Measurements from ENCODE around the gene C17orf100. TPM values are rescaled to one million over a fixed set of nuclear protein-coding genes. Genes with fewer than 3 reads are reported as not detected.

The C17orf100 gene
- total RNA-seq (2013; cell fraction: nucleolus; rRNA removed) = 1.5 and 2.0 TPM in 2 replicates
- total RNA-seq (2014; rRNA removed) (1.2 and 1.6 TPM in 2 replicates), total RNA-seq (2014; rRNA removed; fragmentation: Illumina TruSeq; extraction: Trizol) (1.3 and 1.6 TPM in 2 replicates), total RNA-seq (2021) (2.1 and 3.2 TPM in 2 replicates), polyA plus RNA-seq (2011; rRNA removed) (1.5 and 1.6 TPM in 2 replicates), polyA plus RNA-seq (2014; fragmentation: Illumina TruSeq; extraction: Trizol) (2.2 and 2.7 TPM in 2 replicates), polyA plus RNA-seq (2014; fragmentation: Nextera tagmentation; extraction: Ambion mirVana) (1 to 10 TPM in 1 of 2 experiments, under 1 TPM in 1; 0.84 to 1.5 TPM), polyA plus RNA-seq (2014; rRNA removed) (3.9 and 4.2 TPM in 2 replicates), polyA plus RNA-seq (2016; fragmentation: Nextera tagmentation; extraction: Ambion mirVana) (1 to 10 TPM; 4.1 to 4.7 TPM), polyA minus RNA-seq (2011; rRNA and poly(A)+ RNA removed) (1.1 TPM in 2 replicates), Bru-seq, nascent RNA (percentile 58 among the genes with signal in this experiment), BruChase-seq, experiment 1, labeled RNA remaining after a 6-hour chase (percentile 43 among the genes with signal in this experiment), BruChase-seq, experiment 2, labeled RNA remaining after a 2-hour chase (percentile 49 among the genes with signal in this experiment)
- polyA plus RNA-seq (2011; ENCODE audit: low read depth) = 1.2 TPM
- 1.1 and 1.7 TPM in 2 replicates for polyA plus RNA-seq (2011; cell fraction: cytosol; rRNA removed)
- 2.6 and 2.8 TPM in 2 replicates for polyA plus RNA-seq (2011; cell fraction: nucleus; rRNA removed)
- 3.2 and 3.6 TPM in 2 replicates for polyA plus RNA-seq (2012)
- 0.52 TPM in 1 of 2 replicates, not detected in the other for polyA minus RNA-seq (2011; cell fraction: cytosol; rRNA and poly(A)+ RNA removed)
- polyA minus RNA-seq (2011; cell fraction: nucleus; rRNA and poly(A)+ RNA removed) = 3.0 and 3.6 TPM in 2 replicates
- long read RNA-seq, experiment 1 = 0 reads
- long read RNA-seq, experiment 2, partial matches to known transcripts = 0 of 1 reads
- long read RNA-seq, experiment 2, other reads (novel, unspliced or antisense) = 0 of 1 reads

DNA sequence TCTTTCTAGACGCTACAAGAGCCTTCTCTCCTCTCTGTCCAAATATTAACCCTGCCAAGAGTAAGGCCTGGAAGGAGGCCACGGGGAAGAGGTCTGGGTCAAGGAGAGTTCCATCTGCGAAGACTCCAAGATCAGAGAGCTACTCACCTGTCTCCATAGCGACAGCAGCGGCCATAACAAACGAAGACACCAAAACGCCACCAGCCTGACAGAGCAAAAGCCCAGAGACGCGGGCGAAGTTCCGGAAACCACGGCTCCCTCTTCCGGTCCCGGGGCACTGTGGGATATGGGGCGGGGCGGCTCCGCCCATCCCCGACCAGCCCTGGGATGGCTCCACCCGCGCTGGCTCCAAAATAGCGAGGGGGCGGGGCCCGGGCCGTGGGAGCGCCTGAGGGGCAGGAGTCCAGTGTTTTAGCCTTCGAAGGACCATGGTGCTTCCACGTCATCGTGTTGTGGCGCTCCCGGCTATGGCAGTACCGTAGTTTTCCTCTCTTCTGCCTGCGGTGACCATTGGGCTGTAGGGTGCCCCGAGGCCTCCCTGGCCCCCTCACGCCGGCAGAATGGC, at the start of gene C17orf100, which contains the start of gene MED31:
Gene C17orf100 (plus strand): TSS at position 409 of the 565 bp plus-strand sequence. CDS start 152 bp downstream, at position 561.
Gene MED31 (minus strand): TSS at position 252 of the 565 bp plus-strand sequence. CDS start 77 bp downstream, at position 175.
- CTCF ChIA-PET = interaction anchor here (2.6 kb wide), 1 partner anchor 179 kb away, joined by 12 read pairs; no protein-coding TSS in a partner anchor
- peak; percentile 94 for TF ChIP-seq YY1 (IDR thresholded peaks at IDR 0.05; ENCODE audit: low read depth, low read length)
- TF ChIP-seq HDGF (IDR thresholded peaks at IDR 0.05) = 0 out of 2 replicates have a peak, but pooled peaks have one; percentile 43
- TF ChIP-seq BMI1 (IDR thresholded peaks at IDR 0.05; ENCODE audit: borderline replicate concordance) = peak; percentile 84; the same call in 1 of the 2 replicates
- TF ChIP-seq, protein P1, sequence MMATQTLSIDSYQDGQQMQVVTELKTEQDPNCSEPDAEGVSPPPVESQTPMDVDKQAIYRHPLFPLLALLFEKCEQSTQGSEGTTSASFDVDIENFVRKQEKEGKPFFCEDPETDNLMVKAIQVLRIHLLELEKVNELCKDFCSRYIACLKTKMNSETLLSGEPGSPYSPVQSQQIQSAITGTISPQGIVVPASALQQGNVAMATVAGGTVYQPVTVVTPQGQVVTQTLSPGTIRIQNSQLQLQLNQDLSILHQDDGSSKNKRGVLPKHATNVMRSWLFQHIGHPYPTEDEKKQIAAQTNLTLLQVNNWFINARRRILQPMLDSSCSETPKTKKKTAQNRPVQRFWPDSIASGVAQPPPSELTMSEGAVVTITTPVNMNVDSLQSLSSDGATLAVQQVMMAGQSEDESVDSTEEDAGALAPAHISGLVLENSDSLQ (IDR thresholded peaks at IDR 0.05) = peak; percentile 39; the same call in 1 of the 2 replicates
- TF ChIP-seq, protein P2, sequence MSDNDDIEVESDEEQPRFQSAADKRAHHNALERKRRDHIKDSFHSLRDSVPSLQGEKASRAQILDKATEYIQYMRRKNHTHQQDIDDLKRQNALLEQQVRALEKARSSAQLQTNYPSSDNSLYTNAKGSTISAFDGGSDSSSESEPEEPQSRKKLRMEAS (IDR thresholded peaks at IDR 0.05; ENCODE audit: low read depth, low read length) = no peak
- peak; percentile 61; the same call in 1 of the 2 replicates for TF ChIP-seq TAF1 (IDR thresholded peaks at IDR 0.05; ENCODE audit: borderline replicate concordance, low read depth, low read length)
- peak; percentile 34; the same call in 1 of the 2 replicates for TF ChIP-seq CREB1 (IDR thresholded peaks at IDR 0.05; ENCODE audit: low read depth)
- TF ChIP-seq EP300 (IDR thresholded peaks at IDR 0.05; ENCODE audit: borderline replicate concordance in 1 of 2, control insufficient read depth in 1 of 2, low read depth in 2 of 2, low read length in 2 of 2) = no peak
- no peak for TF ChIP-seq LARP7 (IDR thresholded peaks at IDR 0.05)
- TF ChIP-seq, protein P3, sequence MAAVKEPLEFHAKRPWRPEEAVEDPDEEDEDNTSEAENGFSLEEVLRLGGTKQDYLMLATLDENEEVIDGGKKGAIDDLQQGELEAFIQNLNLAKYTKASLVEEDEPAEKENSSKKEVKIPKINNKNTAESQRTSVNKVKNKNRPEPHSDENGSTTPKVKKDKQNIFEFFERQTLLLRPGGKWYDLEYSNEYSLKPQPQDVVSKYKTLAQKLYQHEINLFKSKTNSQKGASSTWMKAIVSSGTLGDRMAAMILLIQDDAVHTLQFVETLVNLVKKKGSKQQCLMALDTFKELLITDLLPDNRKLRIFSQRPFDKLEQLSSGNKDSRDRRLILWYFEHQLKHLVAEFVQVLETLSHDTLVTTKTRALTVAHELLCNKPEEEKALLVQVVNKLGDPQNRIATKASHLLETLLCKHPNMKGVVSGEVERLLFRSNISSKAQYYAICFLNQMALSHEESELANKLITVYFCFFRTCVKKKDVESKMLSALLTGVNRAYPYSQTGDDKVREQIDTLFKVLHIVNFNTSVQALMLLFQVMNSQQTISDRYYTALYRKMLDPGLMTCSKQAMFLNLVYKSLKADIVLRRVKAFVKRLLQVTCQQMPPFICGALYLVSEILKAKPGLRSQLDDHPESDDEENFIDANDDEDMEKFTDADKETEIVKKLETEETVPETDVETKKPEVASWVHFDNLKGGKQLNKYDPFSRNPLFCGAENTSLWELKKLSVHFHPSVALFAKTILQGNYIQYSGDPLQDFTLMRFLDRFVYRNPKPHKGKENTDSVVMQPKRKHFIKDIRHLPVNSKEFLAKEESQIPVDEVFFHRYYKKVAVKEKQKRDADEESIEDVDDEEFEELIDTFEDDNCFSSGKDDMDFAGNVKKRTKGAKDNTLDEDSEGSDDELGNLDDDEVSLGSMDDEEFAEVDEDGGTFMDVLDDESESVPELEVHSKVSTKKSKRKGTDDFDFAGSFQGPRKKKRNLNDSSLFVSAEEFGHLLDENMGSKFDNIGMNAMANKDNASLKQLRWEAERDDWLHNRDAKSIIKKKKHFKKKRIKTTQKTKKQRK (IDR thresholded peaks at IDR 0.05; ENCODE audit: low read depth, low read length) = no peak
- TF ChIP-seq POU2F2 (IDR thresholded peaks at IDR 0.05; ENCODE audit: borderline replicate concordance, low read depth, low read length) = 0 out of 3 replicates have a peak, but pooled peaks have one; percentile 29
- TF ChIP-seq CHD2 (IDR thresholded peaks at IDR 0.05; ENCODE audit: borderline replicate concordance, low read depth, low read length) = 0 out of 2 replicates have a peak, but pooled peaks have one; percentile 14

More for the DNA sequence above, at the start of gene C17orf100, which contains the start of gene MED31:
- peaks cover 6% of the 10 kb centered on the region; the same call in 1 of the 2 replicates for H3K4me1 ChIP-seq (ENCODE audit: control insufficient read depth, insufficient read depth, low read length)
- no peaks in the 10 kb centered on the region for H4K20me1 ChIP-seq (ENCODE audit: control insufficient read depth, insufficient read depth)
- intact Hi-C loops (cut with micrococcal nuclease; ENCODE audit: unreplicated experiment) = loop anchor here (1.0 kb wide), 1 partner anchor 11 kb away; the partner anchor contains the start of gene KIAA0753
- in situ Hi-C loops (cut with MboI) = loop anchor here (5.0 kb wide), 1 partner anchor 361 kb away; the partner anchor contains the start of gene RNASEK
- no peaks in the 10 kb centered on the region; a peak in 1 of 4 replicates for H3K36me3 ChIP-seq (ENCODE audit: control insufficient read depth in 2 of 2, insufficient read depth in 2 of 2, low read length in 1 of 2)
- peak; percentile 99 for ATAC-seq
- H3K79me2 ChIP-seq (ENCODE audit: control insufficient read depth, insufficient read depth, low read length) = peaks cover 22% of the 10 kb centered on the region
- H3K4me2 ChIP-seq (ENCODE audit: control insufficient read depth, insufficient read depth) = peak within 1 kb of the TSS; percentile 88
- peak; percentile 67 for DNase-seq (ENCODE audit: low read depth, low spot score)
- H2AFZ ChIP-seq (ENCODE audit: control insufficient read depth, low read depth, low read length) = peak within 1 kb of the TSS; percentile 91
- BruUV-seq (replicated peaks) = no TSS peak
- H3K9ac ChIP-seq (ENCODE audit: control insufficient read depth, insufficient read depth, low read length) = peak within 1 kb of the TSS; percentile 69
- H3K27ac ChIP-seq (ENCODE audit: control insufficient read depth, insufficient read depth) = peak within 1 kb of the TSS; percentile 77
- SMC1A ChIA-PET (ENCODE audit: uncharacterized antibody, unreplicated experiment) = interaction anchor here (1.1 to 2.8 kb wide), 2 partner anchors 10 kb away, joined by 4 to 8 read pairs; partner anchors contain the start of gene TXNDC17
- H3K4me3 ChIP-seq = peak within 1 kb of the TSS; percentile 91
- H3K27me3 ChIP-seq (replicated peaks in 1 of 2; ENCODE audit: control insufficient read depth in 2 of 2, insufficient read depth in 2 of 2, low read length in 1 of 2) = no peaks in the 10 kb centered on the region
- WGBS (ENCODE audit: insufficient coverage, insufficient replicate concordance, low lambda C conversion rate, missing lambda C conversion rate) = 3% methylated on average over 35 of the region's 35 CpGs
- RAD21 ChIA-PET (ENCODE audit: unreplicated experiment) = interaction anchor here (0.9 to 1.3 kb wide), 3 partner anchors 9 to 179 kb away, joined by 3 to 5 read pairs (median 4); no protein-coding TSS in a partner anchor
- POLR2A ChIA-PET = interaction anchor here (0.5 to 1.1 kb wide), 4 partner anchors 9 to 386 kb away, joined by 3 to 11 read pairs (median 4); partner anchors contain the start of gene KIAA0753
- no peaks in the 10 kb centered on the region for H3K9me3 ChIP-seq (replicated peaks; ENCODE audit: control insufficient read depth, insufficient read depth, low read length)
- FAIRE-seq = peak; percentile 78
